PC-3 (cell line): ENCODE results near the gene MON2.

Experiments
- CTCF ChIP-seq: fragments of 300-600 bp; sonication (generic); conservative IDR thresholded peaks from 2 replicates; pipeline ENCODE4 v1.5.1; 2017; ENCODE audit warnings: antibody characterized with exemption, low read depth, mild to moderate bottlenecking, low read length
- EZH2 ChIP-seq: fragments of 300-600 bp; sonication (generic); IDR thresholded peaks from one replicate; pipeline ENCODE4 v1.6.1; 2017; ENCODE audit warnings: antibody characterized with exemption, mild to moderate bottlenecking, low read length; ENCODE audit not compliant: unreplicated experiment

DNA sequence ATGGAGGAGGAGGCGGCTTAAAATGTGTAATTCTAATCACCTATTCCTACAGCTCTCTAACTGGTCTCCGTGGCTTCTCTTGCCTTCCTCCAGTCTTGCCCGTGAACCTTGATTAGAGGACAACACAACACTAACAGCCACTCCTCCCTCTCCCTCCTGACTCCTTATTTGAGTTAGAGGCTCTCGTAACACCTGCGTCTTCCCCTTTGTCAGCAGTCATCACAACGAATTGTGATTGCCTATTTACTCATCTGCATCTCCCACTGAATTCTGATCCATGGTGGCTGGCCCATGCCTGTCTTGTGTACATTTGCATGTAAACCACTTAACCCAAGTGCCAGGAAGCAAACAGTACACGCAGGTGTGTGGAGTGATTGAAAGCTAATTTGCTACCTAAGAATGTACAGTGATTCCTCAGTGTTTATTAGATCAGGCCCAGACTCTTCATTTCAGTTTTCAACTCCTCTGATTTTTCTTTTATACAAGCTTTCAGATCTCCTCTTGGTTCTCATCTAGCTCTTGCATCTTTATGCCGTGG lies 154.5 kb downstream of the MON2 start:
- TF ChIP-seq CTCF: no peak
- TF ChIP-seq EZH2: no peak
